Measurements from ENCODE around the gene GHR.

- TF ChIP-seq CTCF (IDR thresholded peaks at IDR 0.05) (no peak), POLR2A (IDR thresholded peaks at IDR 0.05) (no peak)
These were observed 173.6 kb downstream of the GHR start for GRCh38 chr5:42596817-42597216.
